PC-9 (cell line): ENCODE results near the gene KDM4B.

Source experiments
- EZH2 ChIP-seq: fragments of 200-600 bp; sonication (generic); IDR thresholded peaks from 2 replicates; pipeline ENCODE4 v1.8.0; 2017; ENCODE audit warnings: antibody characterized with exemption, low read depth
- TF ChIP-seq, protein P1 (sequence below): fragments of 200-600 bp; sonication (generic); conservative IDR thresholded peaks from 2 replicates; pipeline ENCODE4 v1.6.1; 2017; ENCODE audit warnings: mixed run types, antibody characterized with exemption, mild to moderate bottlenecking, moderate library complexity

- TF ChIP-seq, protein P1, sequence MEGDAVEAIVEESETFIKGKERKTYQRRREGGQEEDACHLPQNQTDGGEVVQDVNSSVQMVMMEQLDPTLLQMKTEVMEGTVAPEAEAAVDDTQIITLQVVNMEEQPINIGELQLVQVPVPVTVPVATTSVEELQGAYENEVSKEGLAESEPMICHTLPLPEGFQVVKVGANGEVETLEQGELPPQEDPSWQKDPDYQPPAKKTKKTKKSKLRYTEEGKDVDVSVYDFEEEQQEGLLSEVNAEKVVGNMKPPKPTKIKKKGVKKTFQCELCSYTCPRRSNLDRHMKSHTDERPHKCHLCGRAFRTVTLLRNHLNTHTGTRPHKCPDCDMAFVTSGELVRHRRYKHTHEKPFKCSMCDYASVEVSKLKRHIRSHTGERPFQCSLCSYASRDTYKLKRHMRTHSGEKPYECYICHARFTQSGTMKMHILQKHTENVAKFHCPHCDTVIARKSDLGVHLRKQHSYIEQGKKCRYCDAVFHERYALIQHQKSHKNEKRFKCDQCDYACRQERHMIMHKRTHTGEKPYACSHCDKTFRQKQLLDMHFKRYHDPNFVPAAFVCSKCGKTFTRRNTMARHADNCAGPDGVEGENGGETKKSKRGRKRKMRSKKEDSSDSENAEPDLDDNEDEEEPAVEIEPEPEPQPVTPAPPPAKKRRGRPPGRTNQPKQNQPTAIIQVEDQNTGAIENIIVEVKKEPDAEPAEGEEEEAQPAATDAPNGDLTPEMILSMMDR = no peak
- TF ChIP-seq EZH2 = no peak
Measured at GRCh38 chr19:5110546-5110945, 141.6 kb downstream of the KDM4B start.
